Stimulated activated CD4-positive, alpha-beta T cell treated with anti-CD3 and anti-CD28 coated beads, Interleukin-1b, Interleukin-23, amount 100 ng/mL, for 48 hours (primary cell): Measurements from ENCODE around the gene PPP1R9A.

Experiments
- DNase-seq: peaks from one replicate; pipeline ENCODE4 v3.0.0-alpha.2; 2020

The PPP1R9A gene

DNA sequence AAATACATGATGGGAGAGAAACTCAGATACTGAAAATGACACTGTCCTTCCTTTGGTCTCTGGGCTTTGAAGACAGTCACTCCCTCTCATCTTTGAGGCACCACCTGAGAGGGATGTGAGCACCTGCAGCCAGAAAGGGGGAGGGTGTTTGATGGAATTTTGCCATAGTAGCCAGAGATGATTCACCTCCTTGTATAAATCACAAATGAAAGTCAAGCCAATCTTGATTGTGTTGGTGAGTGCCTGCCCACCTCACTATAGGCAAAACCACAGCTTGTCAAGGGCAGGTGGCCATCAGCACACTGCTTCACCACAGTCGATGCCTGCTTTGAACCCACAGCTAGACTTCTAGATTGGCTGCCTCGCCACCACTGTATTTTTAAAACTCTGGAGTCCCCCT is 368.7 kb downstream of the PPP1R9A start:
- no peak for DNase-seq

DNA sequence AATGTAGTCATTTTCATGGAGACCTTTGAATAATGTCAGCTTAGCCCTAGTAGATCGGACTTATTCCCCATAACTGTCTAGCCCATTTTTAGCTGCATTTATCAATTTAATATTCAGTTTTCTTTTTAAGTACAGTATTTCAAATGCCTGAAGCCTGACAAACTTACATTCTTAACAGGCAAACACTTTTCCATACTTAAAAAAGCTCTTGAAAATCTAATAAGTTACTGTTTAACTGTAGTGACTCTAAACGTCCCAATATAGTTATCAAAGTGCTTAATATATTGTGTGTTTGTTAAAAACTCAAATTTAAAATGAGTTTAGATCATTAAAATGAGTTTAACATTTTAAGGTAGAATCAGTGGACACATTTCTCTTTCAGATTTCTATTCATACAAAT is 372.0 kb downstream of the PPP1R9A start:
- DNase-seq = no peak

DNA sequence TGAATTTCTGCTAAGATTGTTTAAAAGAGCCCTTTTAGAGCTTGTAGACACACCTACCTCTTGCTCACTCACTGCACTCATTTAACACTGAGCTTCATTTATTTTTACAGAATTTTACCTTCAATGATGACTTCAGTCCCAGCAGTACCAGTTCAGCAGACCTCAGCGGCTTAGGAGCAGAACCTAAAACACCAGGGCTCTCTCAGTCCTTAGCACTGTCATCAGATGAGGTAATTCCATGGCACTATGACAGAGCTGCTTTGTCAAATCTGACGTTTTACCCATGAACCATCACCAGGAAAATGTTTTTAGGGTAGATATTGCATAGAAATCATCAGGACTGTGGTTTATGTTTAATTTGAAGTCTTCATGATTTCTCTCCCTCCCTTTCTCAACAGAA is 378.7 kb downstream of the PPP1R9A start:
- no peak for DNase-seq

DNA sequence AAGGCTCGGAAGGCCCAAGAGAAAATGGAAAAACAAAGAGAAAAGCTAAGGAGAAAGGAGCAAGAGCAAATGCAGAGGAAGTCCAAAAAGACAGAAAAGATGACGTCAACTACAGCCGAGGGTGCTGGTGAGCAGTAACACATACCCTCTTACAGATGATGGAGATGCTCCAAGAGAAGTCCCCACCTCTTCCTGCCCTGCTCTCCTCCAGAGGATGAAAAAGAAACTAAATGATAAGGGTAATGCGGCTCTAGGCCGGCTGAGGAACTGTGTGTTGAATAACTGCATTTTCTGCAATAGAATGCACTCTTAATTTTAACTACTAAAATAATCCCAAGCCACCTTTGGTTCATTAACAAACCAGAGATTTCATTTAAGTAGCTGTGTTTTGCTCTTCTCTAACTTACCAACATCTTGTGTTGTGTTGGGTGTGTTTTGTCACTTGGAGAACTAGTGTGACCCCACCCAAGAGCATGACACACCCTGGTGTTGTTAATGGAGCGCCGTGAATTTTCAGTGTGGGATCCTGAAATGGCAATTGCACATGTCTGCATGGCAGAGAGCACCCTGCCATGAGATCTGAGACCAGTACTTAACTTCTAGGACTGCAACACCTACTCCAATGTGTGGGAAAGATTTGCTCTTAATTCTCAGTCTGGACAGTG is 382.9 kb downstream of the PPP1R9A start:
- no peak for DNase-seq

DNA sequence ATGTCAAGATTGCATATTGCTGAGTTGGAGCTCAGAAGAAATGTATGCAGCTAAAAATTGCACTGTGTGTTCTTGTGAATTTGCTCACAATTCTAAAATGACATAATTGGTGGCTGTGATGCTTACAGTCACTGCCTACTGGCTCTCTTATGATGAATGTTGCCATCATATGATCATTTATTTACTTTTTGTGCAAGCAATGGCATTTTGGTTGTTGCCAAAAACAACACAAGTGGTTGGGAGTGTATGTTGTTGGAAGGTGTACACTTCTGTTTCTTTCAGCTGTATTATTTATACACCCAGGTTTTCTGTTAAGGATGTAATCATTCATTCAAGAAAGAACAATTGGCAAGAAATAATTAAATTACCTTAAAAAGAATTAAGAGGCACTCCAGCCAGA is 388.0 kb downstream of the PPP1R9A start:
- no peak for DNase-seq

DNA sequence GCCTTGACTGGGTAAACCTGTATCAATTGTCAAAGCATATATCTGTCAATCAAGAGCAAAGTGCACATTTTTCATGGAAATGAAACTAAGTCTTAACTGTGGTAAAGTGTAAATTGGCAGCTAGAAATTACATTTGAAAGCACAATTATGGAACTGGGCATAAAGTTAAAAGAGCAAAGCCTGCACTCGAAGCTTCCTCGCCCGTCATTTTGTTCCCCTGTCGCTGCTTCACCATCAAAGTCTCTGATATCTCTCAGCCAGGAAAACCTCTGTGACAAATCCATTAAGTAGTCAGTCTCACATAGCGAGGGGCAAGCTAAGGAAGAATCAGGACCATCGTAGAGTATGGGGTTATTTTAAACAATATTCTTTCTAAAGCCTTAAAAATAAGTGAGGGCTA is 389.1 kb downstream of the PPP1R9A start:
- DNase-seq = no peak

DNA sequence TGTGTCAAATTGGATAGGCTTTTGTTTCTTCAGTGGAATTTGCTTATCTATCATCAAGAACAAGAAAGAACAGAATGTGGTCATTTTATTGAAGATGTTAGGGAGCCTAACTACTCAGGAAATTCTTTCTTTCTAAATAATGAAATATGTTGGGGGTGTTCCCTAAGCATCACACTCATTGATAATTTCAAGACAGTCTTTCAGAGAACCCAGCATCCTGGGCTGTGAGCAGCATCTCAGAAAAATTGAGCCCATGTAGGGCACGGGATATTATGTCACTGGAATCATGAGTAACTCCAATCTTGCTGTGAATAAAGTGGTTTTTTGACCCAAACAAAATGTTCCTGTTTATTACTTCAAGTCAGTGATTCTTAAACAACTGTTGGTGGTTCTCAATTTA is 389.6 kb downstream of the PPP1R9A start:
- DNase-seq = no peak

DNA sequence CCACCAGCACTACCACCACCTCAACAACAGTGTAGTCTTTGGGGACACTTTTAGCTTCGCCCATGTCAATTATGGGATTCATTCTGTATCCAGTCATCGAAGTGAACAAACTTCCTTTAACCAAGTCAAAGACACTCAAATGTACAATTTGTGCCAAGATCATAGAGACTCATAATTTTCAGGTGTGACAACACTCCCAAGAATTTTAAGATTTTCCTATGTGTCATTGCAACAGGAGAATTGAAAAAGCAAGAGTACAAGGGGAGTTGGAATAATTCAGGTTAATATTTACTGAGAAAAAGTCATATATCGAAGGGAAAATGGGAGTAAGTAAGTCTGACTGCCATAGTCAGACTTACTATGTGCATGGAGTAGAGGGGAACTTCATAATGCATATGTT is 390.7 kb downstream of the PPP1R9A start:
- DNase-seq = no peak

DNA sequence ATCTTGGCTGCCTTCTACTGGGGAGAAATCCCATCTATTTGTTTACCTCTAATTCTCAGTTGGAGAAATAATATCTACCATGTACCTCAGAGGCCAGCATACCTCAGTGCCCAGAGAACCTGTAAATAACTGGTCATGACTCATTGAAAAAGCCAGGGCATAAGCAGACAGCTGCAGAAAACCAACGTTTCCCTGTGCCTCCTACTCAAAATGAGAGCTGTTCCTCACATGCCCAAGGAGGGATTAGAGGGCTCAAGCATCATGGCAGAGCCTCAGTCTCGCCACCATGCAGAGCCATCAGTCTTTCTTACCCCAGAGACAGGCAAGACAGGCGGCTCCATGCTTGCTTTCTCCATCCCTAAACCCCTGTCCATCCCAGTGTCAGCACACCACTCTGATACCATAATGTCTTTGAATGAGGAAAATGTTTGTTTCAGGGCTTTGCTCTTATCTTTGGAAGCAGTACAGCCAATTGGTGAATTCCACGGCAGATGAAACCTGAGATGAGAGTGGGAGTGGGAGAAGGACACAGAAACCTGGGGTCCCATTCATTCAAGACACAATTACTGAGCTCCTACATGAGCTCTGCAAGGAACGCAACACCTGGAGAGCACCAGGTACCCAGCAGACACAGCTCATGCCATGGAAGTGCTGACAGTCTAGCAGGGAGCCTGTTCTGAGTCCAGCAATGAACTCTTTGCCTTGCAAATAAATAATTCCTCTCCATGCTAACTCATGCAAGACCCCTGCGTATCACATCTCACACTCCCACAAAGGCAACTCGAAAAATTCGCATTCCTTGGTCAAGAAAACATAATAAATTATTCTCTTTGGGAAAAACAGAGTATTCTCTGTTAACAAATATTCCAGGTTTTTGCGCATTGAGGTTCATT is 395.9 kb downstream of the PPP1R9A start:
- no peak for DNase-seq

DNA sequence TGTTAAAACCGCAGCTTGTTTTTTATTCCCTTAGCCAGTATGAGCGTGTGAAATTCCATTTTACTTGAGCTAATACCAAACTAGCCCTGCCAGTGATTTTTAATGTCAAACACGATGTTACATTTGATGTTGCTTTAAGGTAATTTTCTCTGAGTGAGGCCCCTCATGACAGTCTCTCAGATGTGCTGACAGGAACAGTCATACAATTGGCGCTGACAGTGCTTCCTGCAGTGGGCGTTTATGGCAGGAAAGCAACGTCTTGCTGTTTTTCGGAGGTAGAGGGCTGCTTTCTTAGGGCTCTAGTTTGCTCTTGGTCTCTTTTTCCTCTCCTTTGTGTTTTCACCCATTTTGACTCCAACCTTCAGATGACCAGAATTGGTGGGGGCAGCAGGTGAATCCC is 397.6 kb downstream of the PPP1R9A start:
- no peak for DNase-seq

DNA sequence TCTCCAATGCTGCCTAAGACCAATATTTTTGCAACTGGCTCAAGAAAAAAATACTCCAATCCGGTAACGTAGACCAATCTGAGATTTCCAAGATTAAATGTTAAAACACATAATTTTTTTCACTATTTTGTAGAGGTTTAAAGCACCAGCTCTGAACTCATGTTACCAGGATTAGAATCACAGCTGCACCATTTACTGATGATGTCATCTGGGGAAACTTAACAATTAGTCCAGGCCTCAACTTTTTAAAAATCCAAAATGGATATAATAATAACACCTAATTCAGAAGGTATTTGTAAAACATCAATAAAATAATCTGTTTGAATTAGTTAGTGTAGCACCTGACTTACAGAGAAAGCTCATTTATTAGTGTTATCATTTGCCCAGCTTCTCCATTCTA is 402.6 kb downstream of the PPP1R9A start:
- DNase-seq = no peak

DNA sequence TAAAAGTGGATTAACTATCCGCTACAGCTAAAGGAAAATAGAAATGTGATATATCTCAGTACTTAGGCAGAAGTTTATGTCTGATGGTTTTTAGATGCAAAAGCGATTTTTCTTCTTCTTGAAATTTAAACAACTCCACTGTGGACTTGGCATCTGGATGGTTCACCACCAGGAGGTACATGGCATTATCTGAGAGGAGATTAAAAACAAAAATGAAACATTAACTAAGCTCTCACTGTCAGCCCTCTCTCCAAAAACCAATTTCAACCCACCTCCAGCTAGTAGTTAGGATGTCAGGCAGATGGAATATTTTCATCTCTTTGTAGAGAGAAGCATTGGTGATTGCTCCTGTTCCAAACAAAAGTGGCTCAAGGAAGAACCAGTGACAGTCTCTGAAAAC is 404.0 kb downstream of the PPP1R9A start:
- DNase-seq = no peak

DNA sequence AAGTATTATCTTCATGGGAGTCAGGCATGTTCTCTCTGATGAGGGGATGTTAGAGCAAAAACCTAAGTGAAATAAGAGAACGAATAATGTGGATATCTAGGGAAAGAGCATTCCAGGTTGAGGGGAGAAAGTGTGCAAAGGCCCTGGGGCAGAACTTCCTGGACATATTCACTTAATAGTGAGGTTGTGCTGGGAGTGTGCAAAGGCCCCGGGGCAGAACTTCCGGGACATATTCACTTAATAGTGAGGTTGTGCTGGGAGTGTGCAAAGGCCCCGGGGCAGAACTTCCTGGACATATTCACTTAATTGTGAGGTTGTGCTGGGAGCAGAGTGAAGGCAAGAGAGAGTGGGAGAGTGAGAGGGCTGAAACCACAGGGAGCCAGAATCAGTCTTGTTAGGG is 405.2 kb downstream of the PPP1R9A start:
- no peak for DNase-seq

DNA sequence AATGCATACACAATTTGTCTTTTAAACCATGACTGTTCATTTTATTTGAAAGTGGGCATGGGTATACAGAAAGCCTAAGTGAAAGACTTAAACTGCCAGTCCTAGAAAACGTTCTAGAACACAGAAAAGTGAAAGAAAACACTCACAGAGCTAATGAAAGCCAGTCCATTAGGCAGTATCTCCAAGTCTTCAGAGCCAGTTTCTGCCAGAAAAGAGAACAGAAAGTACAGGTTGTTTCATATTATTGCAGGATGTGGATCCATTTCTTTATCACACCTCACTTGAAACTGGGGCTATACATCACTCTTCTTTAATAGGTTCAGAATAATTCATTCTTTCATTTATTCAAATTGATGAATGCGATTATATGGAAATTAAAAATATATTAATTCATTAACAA is 409.2 kb downstream of the PPP1R9A start:
- DNase-seq = no peak

DNA sequence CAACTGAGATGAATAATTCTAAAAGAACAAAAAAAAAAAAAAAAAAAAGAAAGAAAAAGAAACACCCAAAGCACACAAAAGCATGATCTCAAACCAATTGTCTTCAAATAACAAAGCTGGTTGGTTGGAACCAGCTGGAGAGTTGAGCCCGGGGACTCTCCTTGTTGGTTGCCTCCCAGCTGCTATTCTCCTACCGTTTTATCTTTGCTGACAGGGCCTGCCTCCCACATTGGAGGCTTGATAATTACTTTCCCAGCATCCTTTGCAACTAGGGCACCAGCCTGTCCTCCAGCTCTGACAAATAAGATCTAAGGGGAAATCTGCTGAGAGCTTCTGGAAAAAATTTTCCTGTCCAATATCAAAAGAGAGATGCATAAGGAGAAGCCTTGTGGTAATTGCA is 410.2 kb downstream of the PPP1R9A start:
- DNase-seq = no peak

DNA sequence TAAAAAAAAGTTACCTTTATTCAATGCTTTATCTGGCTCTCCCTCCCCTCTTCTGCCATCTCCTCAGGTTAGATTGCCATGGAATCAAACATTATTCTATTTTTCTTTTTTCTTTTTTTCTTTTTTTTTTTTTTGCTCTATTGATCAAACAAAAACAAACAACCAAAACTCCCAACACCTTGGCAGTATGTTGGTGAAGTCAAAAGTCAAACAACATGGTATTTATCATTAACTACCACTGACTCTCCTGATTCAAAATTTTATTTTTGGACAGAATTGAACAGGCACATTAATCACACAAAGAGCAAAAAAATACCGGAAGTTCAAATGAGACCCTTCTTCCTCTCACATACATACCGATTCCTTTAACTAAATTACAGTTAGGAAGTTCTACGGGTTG is 410.6 kb downstream of the PPP1R9A start:
- DNase-seq = no peak

DNA sequence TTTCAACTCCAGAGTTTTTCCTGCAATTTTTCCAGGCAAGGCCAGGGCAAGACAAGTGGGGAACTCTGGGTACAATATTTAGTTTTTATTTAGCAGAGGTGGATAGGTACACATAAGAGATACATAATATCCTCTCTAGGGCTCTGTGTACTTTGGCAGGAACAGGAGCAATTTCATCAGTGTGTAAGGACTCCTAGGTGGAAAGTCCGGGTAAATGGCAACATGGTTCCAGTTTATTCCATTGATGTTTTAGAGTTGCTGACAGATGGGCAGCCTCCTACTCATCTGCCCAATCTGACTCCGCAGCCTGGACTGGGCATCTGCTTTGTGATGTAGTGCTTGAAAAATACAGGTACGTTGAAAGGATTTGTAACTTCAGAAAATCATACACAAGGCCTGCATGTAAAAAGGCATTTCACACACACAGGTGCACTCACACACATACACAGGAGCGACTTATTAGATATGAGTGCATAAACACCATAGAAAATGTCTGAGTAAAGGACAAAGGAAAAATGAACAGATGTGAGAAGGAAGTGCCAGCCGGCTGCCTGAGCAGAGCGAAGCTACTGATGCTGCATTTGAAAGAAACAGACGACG is 411.2 kb downstream of the PPP1R9A start:
- no peak for DNase-seq

DNA sequence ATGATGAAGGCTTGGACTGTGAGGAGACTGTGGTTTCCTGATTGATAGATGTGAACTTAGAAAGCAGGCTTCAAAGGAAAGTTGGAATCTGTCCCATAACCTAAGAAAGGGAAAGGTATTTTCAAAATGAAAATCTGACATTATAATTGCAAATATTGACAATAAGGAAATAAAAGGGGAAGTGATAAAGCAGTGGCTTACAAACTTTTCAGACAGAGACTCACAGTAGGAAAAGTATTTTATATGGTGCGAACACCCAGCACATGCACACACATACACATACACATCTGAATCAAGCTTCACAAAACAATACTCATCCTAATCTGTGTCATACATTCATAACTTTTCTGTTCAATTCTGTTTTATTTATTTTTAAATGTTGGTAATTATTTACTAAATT is 412.2 kb downstream of the PPP1R9A start:
- no peak for DNase-seq

DNA sequence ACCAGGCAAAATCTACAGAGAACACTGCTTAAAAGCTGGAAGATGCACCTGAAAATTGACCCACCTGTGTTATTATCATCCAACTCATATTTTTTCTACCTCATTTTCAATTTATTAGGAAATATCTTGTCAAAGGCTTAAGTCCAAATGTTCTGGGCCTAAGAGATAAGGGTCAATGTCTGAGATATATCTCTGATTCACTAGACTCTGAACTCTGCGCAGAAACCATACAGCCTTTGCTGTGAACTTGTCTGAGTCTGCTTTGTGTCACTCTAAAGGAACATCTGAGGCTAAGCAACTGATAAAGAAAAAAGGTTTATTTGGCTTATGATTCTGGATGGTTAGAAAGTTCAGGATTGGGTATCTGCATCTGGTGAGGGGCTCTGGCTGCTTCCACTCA is 413.3 kb downstream of the PPP1R9A start:
- no peak for DNase-seq

DNA sequence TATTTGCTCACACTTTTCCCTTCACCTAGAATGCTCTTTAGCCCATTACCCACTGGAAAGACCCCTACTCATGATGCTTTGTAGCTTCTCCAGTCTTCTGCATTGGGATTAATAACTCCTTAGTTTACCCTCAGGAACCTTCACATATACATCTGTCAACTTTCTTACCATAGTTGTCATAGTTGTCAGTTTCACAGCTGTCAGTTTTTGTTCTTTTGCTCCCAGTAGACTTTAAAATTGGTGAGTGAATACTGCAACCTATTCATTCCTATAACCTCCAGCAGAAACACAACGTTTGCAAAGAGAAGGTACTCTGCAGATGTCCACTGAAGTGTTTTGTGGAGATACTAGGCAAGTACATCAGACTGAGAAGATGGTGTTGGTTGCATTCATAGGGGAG is 414.3 kb downstream of the PPP1R9A start:
- no peak for DNase-seq

DNA sequence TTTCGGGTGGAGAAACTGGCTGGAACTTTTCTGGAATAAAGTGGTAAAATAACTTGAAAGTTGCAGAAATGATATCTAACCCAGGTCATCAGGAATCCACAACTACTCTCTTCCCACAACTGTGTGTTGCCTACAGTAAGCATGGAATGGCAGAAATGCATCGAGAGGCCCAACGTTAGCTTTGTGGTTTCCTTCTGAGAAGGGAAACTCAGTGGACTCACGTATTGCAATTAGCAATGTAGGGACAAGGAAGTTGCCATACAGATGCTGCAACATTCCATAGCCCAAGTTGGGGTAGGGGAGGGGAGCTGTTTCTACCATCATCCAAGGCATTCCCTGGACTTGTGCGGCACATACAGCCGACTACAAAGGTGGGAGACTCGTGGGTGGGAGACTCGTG is 415.0 kb downstream of the PPP1R9A start:
- DNase-seq = no peak

DNA sequence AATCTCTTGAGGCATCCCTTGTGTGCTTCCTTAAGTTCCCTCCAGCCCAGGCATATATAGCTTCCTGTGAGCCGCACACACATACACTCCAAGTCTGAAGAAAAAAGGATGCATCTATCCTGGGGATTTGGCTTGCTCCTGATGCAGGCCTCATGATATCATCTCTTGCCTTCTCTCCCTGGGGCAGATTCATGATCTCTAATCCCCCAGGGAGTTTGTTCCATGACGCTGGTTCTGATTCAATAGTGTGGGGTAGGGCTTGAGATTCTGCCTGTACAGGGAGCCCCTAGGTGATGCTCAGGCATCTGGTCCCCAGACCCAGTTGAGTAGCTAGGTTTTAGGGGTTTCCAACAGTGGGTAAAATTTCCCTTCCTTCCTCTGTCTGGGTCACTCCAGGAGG is 415.5 kb downstream of the PPP1R9A start:
- no peak for DNase-seq

DNA sequence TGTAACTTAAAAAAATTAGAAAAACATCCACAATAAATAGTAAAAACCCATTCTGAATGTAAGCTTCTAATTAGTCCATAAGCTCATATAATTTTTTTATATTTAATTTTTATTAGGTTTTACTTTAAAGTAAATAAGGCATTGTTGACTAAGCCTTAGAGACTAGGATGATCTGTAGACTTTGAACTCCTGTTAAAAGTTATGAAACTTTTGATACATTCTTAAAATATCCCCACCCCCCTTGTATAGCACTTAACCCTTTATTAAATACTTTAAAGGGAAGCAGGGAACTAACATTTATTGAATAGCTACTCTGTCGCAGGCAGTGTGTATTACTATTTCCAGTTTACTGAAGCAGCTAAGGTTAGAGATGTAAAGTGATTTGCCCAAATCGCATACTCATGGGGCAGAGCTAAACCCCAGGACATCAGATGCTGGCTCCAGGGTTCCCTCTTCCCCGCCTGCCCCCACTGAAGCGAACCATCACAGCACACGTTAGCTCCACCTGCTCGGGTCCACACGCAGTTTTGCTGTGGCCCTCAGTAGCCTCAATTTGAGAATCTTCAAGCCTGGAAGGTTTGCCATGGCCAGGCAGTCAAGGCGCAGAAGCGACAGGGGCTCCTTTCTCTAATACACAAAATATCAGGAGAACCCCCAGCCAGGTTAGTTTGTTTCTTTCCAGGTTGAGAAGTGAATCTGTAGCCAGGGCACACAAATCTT is 416.2 kb downstream of the PPP1R9A start:
- no peak for DNase-seq

DNA sequence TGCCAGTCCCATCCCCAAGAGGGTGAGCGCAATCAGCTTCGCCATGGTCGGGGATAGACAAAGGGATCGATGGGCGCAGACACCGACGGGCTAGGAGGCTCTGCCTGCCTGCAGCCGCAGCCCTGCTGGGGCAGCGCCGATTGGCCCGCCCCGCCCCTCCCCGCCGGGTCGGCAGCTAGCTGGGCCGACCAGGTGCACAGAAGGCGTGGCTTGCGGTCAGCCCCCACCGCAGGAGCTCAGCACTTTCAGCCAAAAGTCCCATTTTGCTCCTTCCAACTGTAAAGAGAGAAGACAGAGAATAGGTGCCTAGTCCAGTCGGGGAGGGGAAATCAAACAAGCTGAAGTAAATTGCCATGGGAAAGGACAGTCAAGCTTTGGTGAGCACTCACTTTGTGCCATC is 417.0 kb downstream of the PPP1R9A start, which contains the start of gene PON1:
PON1 (minus strand) TSS at position 102 of the 400 bp plus-strand sequence; CDS start at position 45, 57 bp downstream.
- no peak for DNase-seq
